H9 (cell line): ENCODE data around the gene HS6ST3. TPM values are rescaled to one million over a fixed set of nuclear protein-coding genes. Genes with fewer than 3 reads are reported as not detected.

ENCODE experiments used
- DNase-seq: peaks from one replicate; pipeline ENCODE4 v3.0.0-alpha.2; 2017
- H2AFZ ChIP-seq: one replicate; pipeline ENCODE4 v1.6.1; 2013; ENCODE audit warnings: mild to moderate bottlenecking, low read length, control low read depth, moderate library complexity
- H2AK5ac ChIP-seq: 2 replicates; pipeline ENCODE4 v1.6.1; 2013; ENCODE audit warnings: low read length, control low read depth, mixed read lengths; ENCODE audit not compliant: insufficient read length
- H2BK120ac ChIP-seq: one replicate; pipeline ENCODE4 v1.6.1; 2013; ENCODE audit warnings: low read depth, mild to moderate bottlenecking, low read length, control low read depth, inconsistent platforms; ENCODE audit not compliant: poor library complexity, severe bottlenecking
- H2BK12ac ChIP-seq: 2 replicates; pipeline ENCODE4 v1.6.1; 2013; ENCODE audit warnings: low read length, control low read depth, mixed read lengths, low read depth; ENCODE audit not compliant: insufficient read length
- H2BK15ac ChIP-seq: 2 replicates; pipeline ENCODE4 v1.6.1; 2013; ENCODE audit warnings: low read depth, low read length, control low read depth
- H2BK20ac ChIP-seq: one replicate; pipeline ENCODE4 v1.6.1; 2013; ENCODE audit warnings: low read depth, mild to moderate bottlenecking, low read length, control low read depth, inconsistent platforms; ENCODE audit not compliant: poor library complexity, severe bottlenecking
- H2BK5ac ChIP-seq: 2 replicates; pipeline ENCODE4 v1.6.1; 2013; ENCODE audit warnings: low read length, control low read depth, mixed read lengths; ENCODE audit not compliant: insufficient read length
- H3K14ac ChIP-seq: 2 replicates; pipeline ENCODE4 v1.6.1; 2013; ENCODE audit warnings: low read length, control low read depth; ENCODE audit not compliant: insufficient read depth
- H3K18ac ChIP-seq: 2 replicates; pipeline ENCODE4 v1.6.1; 2013; ENCODE audit warnings: low read depth, mild to moderate bottlenecking, mixed read lengths, low read length, control low read depth; ENCODE audit not compliant: insufficient read length
- H3K23ac ChIP-seq: 2 replicates; pipeline ENCODE4 v1.6.1; 2013; ENCODE audit warnings: low read length, control low read depth, mixed read lengths, low read depth; ENCODE audit not compliant: insufficient read length
- H3K23me2 ChIP-seq: 2 replicates; pipeline ENCODE4 v1.6.1; 2013; ENCODE audit warnings: low read depth, mild to moderate bottlenecking, mixed read lengths, low read length, control low read depth; ENCODE audit not compliant: insufficient read length, poor library complexity, severe bottlenecking
- H3K27ac ChIP-seq: 2 replicates; pipeline ENCODE4 v1.5.1; 2013; ENCODE audit warnings: low read length, control low read depth, mixed read lengths, low read depth; ENCODE audit not compliant: insufficient read length
- H3K27me3 ChIP-seq: 2 replicates; pipeline ENCODE4 v1.6.1; 2013; ENCODE audit warnings: low read length, control low read depth, inconsistent platforms; ENCODE audit not compliant: insufficient read depth
- H3K4ac ChIP-seq: 2 replicates; pipeline ENCODE4 v1.6.1; 2013; ENCODE audit warnings: low read depth, mild to moderate bottlenecking, control low read depth, inconsistent platforms, low read length, moderate library complexity
- H3K4me1 ChIP-seq: 2 replicates; pipeline ENCODE4 v1.6.1; 2013; ENCODE audit warnings: low read length, control low read depth, inconsistent platforms; ENCODE audit not compliant: insufficient read depth
- H3K4me2 ChIP-seq: 2 replicates; pipeline ENCODE4 v1.6.1; 2013; ENCODE audit warnings: low read length, control low read depth, mixed read lengths; ENCODE audit not compliant: insufficient read length, insufficient read depth
- H3K56ac ChIP-seq: 2 replicates; pipeline ENCODE4 v1.6.1; 2013; ENCODE audit warnings: low read depth, mild to moderate bottlenecking, mixed read lengths, low read length, control low read depth; ENCODE audit not compliant: insufficient read length
- H3K79me1 ChIP-seq: 2 replicates; pipeline ENCODE4 v1.6.1; 2013; ENCODE audit warnings: low read depth, mild to moderate bottlenecking, moderate library complexity, low read length, control low read depth, inconsistent platforms; ENCODE audit not compliant: insufficient read depth, poor library complexity, severe bottlenecking
- H3K79me2 ChIP-seq: 2 replicates; pipeline ENCODE4 v1.6.1; 2013; ENCODE audit warnings: low read length, control low read depth, inconsistent platforms; ENCODE audit not compliant: insufficient read depth
- H3K9ac ChIP-seq: 2 replicates; pipeline ENCODE4 v1.6.1; 2013; ENCODE audit warnings: low read length, control low read depth, mixed read lengths; ENCODE audit not compliant: insufficient read length; ENCODE audit errors: extremely low read depth
- H3K9me3 ChIP-seq: one replicate; pipeline ENCODE4 v1.6.1; 2013; ENCODE audit warnings: low read depth, low read length, inconsistent platforms; ENCODE audit not compliant: control insufficient read depth
- H3T11ph ChIP-seq: one replicate; pipeline ENCODE4 v1.6.1; 2013; ENCODE audit warnings: mild to moderate bottlenecking, low read length, control low read depth, inconsistent platforms
- H4K20me1 ChIP-seq: one replicate; pipeline ENCODE4 v1.6.1; 2013; ENCODE audit not compliant: control insufficient read depth, insufficient read length, insufficient read depth
- H4K5ac ChIP-seq: 2 replicates; pipeline ENCODE4 v1.6.1; 2013; ENCODE audit warnings: low read depth, mild to moderate bottlenecking, mixed read lengths, low read length, control low read depth; ENCODE audit not compliant: insufficient read length
- H4K8ac ChIP-seq: replicated peaks from 2 replicates; pipeline ENCODE4 v1.6.1; 2013; ENCODE audit warnings: low read length, control low read depth, mixed read lengths, low read depth; ENCODE audit not compliant: insufficient read length
- H4K91ac ChIP-seq: 2 replicates; pipeline ENCODE4 v1.6.1; 2013; ENCODE audit warnings: low read depth, mild to moderate bottlenecking, moderate library complexity, mixed read lengths, low read length, control low read depth; ENCODE audit not compliant: insufficient read length
- H3K27ac Mint-ChIP-seq, 3 experiments: 2 replicates in 2 of 3; 3 replicates in 1 of 3; pipeline ENCODE4 v1.8.0; 2020 to 2021; ENCODE audit warnings: mixed read lengths in 3 of 3, mild to moderate bottlenecking in 1 of 3, moderate library complexity in 1 of 3
- H3K27me3 Mint-ChIP-seq: 2 replicates; pipeline ENCODE4 v1.8.0; 2021; ENCODE audit warnings: low read depth, mild to moderate bottlenecking, moderate library complexity, mixed read lengths
- H3K36me3 Mint-ChIP-seq, 3 experiments: 2 replicates in 2 of 3; 3 replicates in 1 of 3; pipeline ENCODE4 v1.8.0; 2020 to 2021; ENCODE audit warnings: low read depth in 3 of 3, mixed read lengths in 3 of 3; ENCODE audit not compliant: insufficient read depth in 1 of 3
- H3K4me1 Mint-ChIP-seq, 2 experiments: 2 replicates each; pipeline ENCODE4 v1.8.0; 2020; ENCODE audit warnings: mixed read lengths in 2 of 2
- H3K4me3 Mint-ChIP-seq, 2 experiments: 2 replicates in 1 of 2; 3 replicates in 1 of 2; pipeline ENCODE4 v1.8.0; 2020 to 2021; ENCODE audit warnings: mild to moderate bottlenecking in 2 of 2, mixed read lengths in 2 of 2, moderate library complexity in 1 of 2
- H3K9me3 Mint-ChIP-seq, 2 experiments: 2 replicates in 1 of 2; 3 replicates in 1 of 2; pipeline ENCODE4 v1.8.0; 2020; ENCODE audit warnings: mild to moderate bottlenecking in 2 of 2, mixed read lengths in 2 of 2, moderate library complexity in 1 of 2
- CTCF ChIP-seq: fragments of 200-600 bp; sonication (generic); conservative IDR thresholded peaks from 3 replicates; pipeline ENCODE4 v1.8.0; 2021; ENCODE audit warnings: antibody characterized with exemption, mild to moderate bottlenecking
- WGBS: extraction: QIAGEN DNeasy Blood & Tissue Kit; methylation state at CpG from one replicate; pipeline ENCODE4 v1.1.7; 2013; ENCODE audit warnings: missing lambda C conversion rate, low lambda C conversion rate, mixed read lengths; ENCODE audit not compliant: insufficient read length; ENCODE audit errors: extremely low coverage; 5-methylcytosine and 5-hydroxymethylcytosine counted together
- total RNA-seq: library from RNA; stranded (reverse); gene quantifications from 2 replicates; pipeline ENCODE4 v1.2.1, GENCODE V29; 2021

The HS6ST3 gene
- total RNA-seq, 1 experiment from 2014 or later: 0.44 TPM

- no peak overlapping the region for H3K4me2 ChIP-seq
- H3K23me2 ChIP-seq: no peaks in the 10 kb centered on the region
- H3K9ac ChIP-seq: no peak overlapping the region
- H3T11ph ChIP-seq: no peak overlapping the region
- H3K4me3 Mint-ChIP-seq: no peak overlapping the region
- H3K4me1 ChIP-seq: no peaks in the 10 kb centered on the region
- H4K8ac ChIP-seq: no peak overlapping the region
- H3K23ac ChIP-seq: no peak overlapping the region
- H3K9me3 ChIP-seq: no peaks in the 10 kb centered on the region
- H4K5ac ChIP-seq: no peak overlapping the region
- H3K4me1 Mint-ChIP-seq: no peaks in the 10 kb centered on the region; a peak in 1 of 4 replicates
- no peak overlapping the region for H3K18ac ChIP-seq
- H3K79me1 ChIP-seq: no peaks in the 10 kb centered on the region
- H2BK12ac ChIP-seq: no peak overlapping the region
- H2AK5ac ChIP-seq: no peak overlapping the region
- H3K79me2 ChIP-seq: no peaks in the 10 kb centered on the region
- no peak for TF ChIP-seq CTCF
- no peak overlapping the region for H3K14ac ChIP-seq
- no peak overlapping the region for H2BK20ac ChIP-seq
- no peak overlapping the region for H3K56ac ChIP-seq
- no peaks in the 10 kb centered on the region for H3K9me3 Mint-ChIP-seq
- no CpG with 5 or more reads among the region's 3 CpGs for WGBS
- H4K20me1 ChIP-seq: no peaks in the 10 kb centered on the region
- no peak overlapping the region for H2BK15ac ChIP-seq
- no peaks in the 10 kb centered on the region for H3K27me3 Mint-ChIP-seq
- no peak overlapping the region for H2BK120ac ChIP-seq
- H3K27ac Mint-ChIP-seq: no peak overlapping the region
- peaks cover 0 to 3% (median 0%) of the 10 kb centered on the region in 3 experiments; a peak in 1 of 7 replicates for H3K36me3 Mint-ChIP-seq
- no peak overlapping the region for H3K27ac ChIP-seq
- no peak overlapping the region for H2BK5ac ChIP-seq
- H3K27me3 ChIP-seq: no peaks in the 10 kb centered on the region
- no peak overlapping the region for H2AFZ ChIP-seq
- H4K91ac ChIP-seq: no peak overlapping the region
- H3K4ac ChIP-seq: no peak overlapping the region
- DNase-seq: no peak
These were observed 252.4 kb downstream of the HS6ST3 start for GRCh38 chr13:96342286-96342685.
